ENCODE measurements around the gene OR4D10. TPM values are rescaled to one million over a fixed set of nuclear protein-coding genes. Genes with fewer than 3 reads are reported as not detected.

Gene OR4D10
- total RNA-seq (2022; extraction: Qiagen RNA extraction; ENCODE audit: low read depth) = not detected in 5 replicates

GRCh38 chr11:59473015-59473414, at the start of gene OR4D10:
OR4D10 (plus strand) TSS chr11:59473315; CDS start chr11:59477430, 4,115 bp downstream.

GRCh38 chr11:59426361-59427067, 46.6 kb upstream of the OR4D10 start, which contains the start of gene OR5A2:
OR5A2 (minus strand) TSS chr11:59426413; CDS start chr11:59422953, 3,460 bp downstream.

GRCh38 chr11:59436169-59436568, 36.9 kb upstream of the OR4D10 start, which contains the start of gene OR5A1:
OR5A1 (plus strand) TSS chr11:59436469; CDS start chr11:59443169, 6,700 bp downstream.

GRCh38 chr11:59456661-59457060, 16.5 kb upstream of the OR4D10 start, which contains the start of gene OR4D6:
OR4D6 (plus strand) TSS chr11:59456961; CDS start chr11:59456961, 0 bp downstream.

GRCh38 chr11:59503276-59503675, 30.2 kb downstream of the OR4D10 start, which contains the start of gene OR4D11:
OR4D11 (plus strand) TSS chr11:59503576; CDS start chr11:59503576, 0 bp downstream.

GRCh38 chr11:59510941-59511589, 38.0 kb downstream of the OR4D10 start, which contains the start of gene OR4D9:
OR4D9 (plus strand) TSS chr11:59511539; CDS start chr11:59514913, 3,374 bp downstream.

Other genes with a start within 250 kb of the OR4D10 start
- not detected in 5 replicates for gene OR5AN1, start 114.4 kb upstream of the OR4D10 start, total RNA-seq (2022; extraction: Qiagen RNA extraction; ENCODE audit: low read depth)
- gene OR5A2, start 46.9 kb upstream of the OR4D10 start, total RNA-seq (2022; extraction: Qiagen RNA extraction; ENCODE audit: low read depth) = not detected in 5 replicates
- gene OR5A1, start 36.8 kb upstream of the OR4D10 start, total RNA-seq (2022; extraction: Qiagen RNA extraction; ENCODE audit: low read depth) = not detected in 5 replicates
- not detected in 5 replicates for gene OR4D6, start 16.4 kb upstream of the OR4D10 start, total RNA-seq (2022; extraction: Qiagen RNA extraction; ENCODE audit: low read depth)
- gene OR4D11, start 30.3 kb downstream of the OR4D10 start, total RNA-seq (2022; extraction: Qiagen RNA extraction; ENCODE audit: low read depth) = not detected in 5 replicates
- gene OR4D9, start 38.2 kb downstream of the OR4D10 start, total RNA-seq (2022; extraction: Qiagen RNA extraction; ENCODE audit: low read depth) = not detected in 5 replicates
- 25.8 to 33.1 TPM (median 30.0 TPM) in 5 replicates for gene OSBP, start 142.5 kb downstream of the OR4D10 start, total RNA-seq (2022; extraction: Qiagen RNA extraction; ENCODE audit: low read depth)
- 37.7 to 50.8 TPM (median 49.0 TPM) in 5 replicates for gene PATL1, start 195.7 kb downstream of the OR4D10 start, total RNA-seq (2022; extraction: Qiagen RNA extraction; ENCODE audit: low read depth)
- not detected in 5 replicates for gene OR10V1, start 240.5 kb downstream of the OR4D10 start, total RNA-seq (2022; extraction: Qiagen RNA extraction; ENCODE audit: low read depth)

All from A549 treated with ZK216348 at 1 μM for 4 hours (cell line).